IPS-20b (cell line): ENCODE measurements around the gene CARS1.
"Not testable (repeated sequence)": the region's sequence is repeated elsewhere in the genome, so short reads cannot be mapped to it uniquely, and the experiment has no call there.

Experiments used
- H3K27ac ChIP-seq: one replicate; pipeline ENCODE4 v1.5.1; 2013; ENCODE audit warnings: low read length
- H3K27me3 ChIP-seq: 2 replicates; pipeline ENCODE4 v1.6.1; 2013; ENCODE audit warnings: mild to moderate bottlenecking, low read length, inconsistent platforms; ENCODE audit not compliant: insufficient read depth
- H3K36me3 ChIP-seq: 2 replicates; pipeline ENCODE4 v1.6.1; 2013; ENCODE audit warnings: low read depth, mild to moderate bottlenecking, inconsistent platforms, low read length, moderate library complexity; ENCODE audit not compliant: insufficient read depth
- H3K4me1 ChIP-seq: 2 replicates; pipeline ENCODE4 v1.6.1; 2013; ENCODE audit warnings: mild to moderate bottlenecking, control low read depth, inconsistent platforms, low read length, moderate library complexity; ENCODE audit not compliant: insufficient read depth
- H3K4me3 ChIP-seq: 2 replicates; pipeline ENCODE4 v1.5.1; 2013; ENCODE audit warnings: mild to moderate bottlenecking, low read length, inconsistent platforms
- H3K9ac ChIP-seq: 2 replicates; pipeline ENCODE4 v1.6.1; 2013; ENCODE audit warnings: low read depth, mild to moderate bottlenecking, inconsistent platforms, low read length, moderate library complexity
- H3K9me3 ChIP-seq: 2 replicates; pipeline ENCODE4 v1.6.1; 2013; ENCODE audit warnings: mild to moderate bottlenecking, low read depth, low read length, inconsistent platforms; ENCODE audit not compliant: insufficient read depth

CARS1 gene

GRCh38 chr11:3069425-3069824 is 12.2 kb upstream of the CARS1 start:
- H3K9ac ChIP-seq = no peak overlapping the region
- H3K36me3 ChIP-seq = no peaks in the 10 kb centered on the region
- no peaks in the 10 kb centered on the region for H3K4me1 ChIP-seq
- H3K4me3 ChIP-seq = no peak overlapping the region
- peaks cover 11% of the 10 kb centered on the region for H3K9me3 ChIP-seq
- H3K27ac ChIP-seq = no peak overlapping the region
- H3K27me3 ChIP-seq = no peaks in the 10 kb centered on the region

- H3K4me3 ChIP-seq, H3K36me3 ChIP-seq, H3K27ac ChIP-seq, H3K27me3 ChIP-seq, H3K4me1 ChIP-seq, H3K9ac ChIP-seq: not testable (repeated sequence)
- peaks cover 11% of the 10 kb centered on the region for H3K9me3 ChIP-seq
Measured at GRCh38 chr11:3066308-3066707, 9.1 kb upstream of the CARS1 start.

- not testable (repeated sequence) for H3K27me3 ChIP-seq, H3K9ac ChIP-seq, H3K4me3 ChIP-seq, H3K4me1 ChIP-seq, H3K36me3 ChIP-seq, H3K27ac ChIP-seq
- H3K9me3 ChIP-seq = peaks cover 11% of the 10 kb centered on the region
Measured at GRCh38 chr11:3064709-3065108, 7.5 kb upstream of the CARS1 start.

- not testable (repeated sequence) for H3K36me3 ChIP-seq, H3K27me3 ChIP-seq, H3K4me1 ChIP-seq, H3K9ac ChIP-seq, H3K4me3 ChIP-seq, H3K27ac ChIP-seq
- peaks cover 11% of the 10 kb centered on the region for H3K9me3 ChIP-seq
Measured at GRCh38 chr11:3063876-3064275, 6.7 kb upstream of the CARS1 start.

GRCh38 chr11:3063432-3063831 is 6.2 kb upstream of the CARS1 start:
- not testable (repeated sequence) for H3K36me3 ChIP-seq, H3K4me3 ChIP-seq, H3K4me1 ChIP-seq, H3K27me3 ChIP-seq, H3K27ac ChIP-seq, H3K9ac ChIP-seq
- peaks cover 11% of the 10 kb centered on the region for H3K9me3 ChIP-seq

GRCh38 chr11:3060436-3061025 is 3.3 kb upstream of the CARS1 start:
- Histone ChIP-seq H3K9me3 (peaks cover 8% of the 10 kb centered on the region), H3K36me3 (no peaks in the 10 kb centered on the region), H3K4me1 (peaks cover 5% of the 10 kb centered on the region; the same call in 1 of the 2 replicates), H3K4me3 (no peak overlapping the region), H3K9ac (no peak overlapping the region), H3K27me3 (0 out of 2 replicates have a peak, but pooled peaks cover 4% of the 10 kb centered on the region), H3K27ac (no peak overlapping the region)

GRCh38 chr11:3058753-3059664 is 1.8 kb upstream of the CARS1 start:
- H3K4me3 ChIP-seq = no peak overlapping the region
- H3K36me3 ChIP-seq = peaks cover 9% of the 10 kb centered on the region
- H3K9ac ChIP-seq = no peak overlapping the region
- peaks cover 5% of the 10 kb centered on the region for H3K4me1 ChIP-seq
- no peak overlapping the region for H3K27ac ChIP-seq
- H3K9me3 ChIP-seq = no peaks in the 10 kb centered on the region
- 0 out of 2 replicates have a peak, but pooled peaks cover 4% of the 10 kb centered on the region for H3K27me3 ChIP-seq

- Histone ChIP-seq H3K9me3 (no peaks in the 10 kb centered on the region), H3K9ac (peak overlapping the region; percentile 90), H3K27ac (peak overlapping the region; percentile 43), H3K4me3 (peak overlapping the region; percentile 88), H3K36me3 (peaks cover 21% of the 10 kb centered on the region), H3K27me3 (no peaks in the 10 kb centered on the region), H3K4me1 (peaks cover 12% of the 10 kb centered on the region)
Measured at GRCh38 chr11:3056296-3057068, 741 bp downstream of the CARS1 start.

- peak overlapping the region; percentile 88 for H3K4me3 ChIP-seq
- H3K27me3 ChIP-seq = no peaks in the 10 kb centered on the region
- no peak overlapping the region for H3K27ac ChIP-seq
- H3K9ac ChIP-seq = peak overlapping the region; percentile 90; the same call in 1 of the 2 replicates
- H3K9me3 ChIP-seq = no peaks in the 10 kb centered on the region
- peaks cover 15% of the 10 kb centered on the region for H3K4me1 ChIP-seq
- H3K36me3 ChIP-seq = peaks cover 21% of the 10 kb centered on the region
Measured at GRCh38 chr11:3055891-3056290, 1.3 kb downstream of the CARS1 start.

- Histone ChIP-seq H3K9me3 (no peaks in the 10 kb centered on the region), H3K27ac (no peak overlapping the region), H3K27me3 (no peaks in the 10 kb centered on the region), H3K9ac (no peak overlapping the region), H3K36me3 (peaks cover 29% of the 10 kb centered on the region), H3K4me1 (peaks cover 15% of the 10 kb centered on the region), H3K4me3 (no peak overlapping the region)
Measured at GRCh38 chr11:3052567-3052966, 4.7 kb downstream of the CARS1 start.

- Histone ChIP-seq H3K9me3 (no peaks in the 10 kb centered on the region), H3K36me3 (peaks cover 29% of the 10 kb centered on the region), H3K4me1 (peaks cover 15% of the 10 kb centered on the region), H3K27me3 (no peaks in the 10 kb centered on the region), H3K27ac (no peak overlapping the region), H3K4me3 (no peak overlapping the region), H3K9ac (no peak overlapping the region)
Measured at GRCh38 chr11:3052109-3052479, 5.1 kb downstream of the CARS1 start.
